GM18505 (cell line): ENCODE measurements around the gene FOXD1.

ENCODE experiments used
- ATAC-seq: cut with Tn5 transposase; IDR thresholded peaks from one replicate; pipeline ENCODE4 v1.9.1; 2021; ENCODE audit not compliant: unreplicated experiment
- POLR2A ChIP-seq: IDR thresholded peaks from 4 replicates; pipeline ENCODE4 v1.6.1; 2011; ENCODE audit warnings: borderline replicate concordance; ENCODE audit not compliant: insufficient read depth, insufficient read length; ENCODE audit errors: extremely low read depth

FOXD1 gene

DNA sequence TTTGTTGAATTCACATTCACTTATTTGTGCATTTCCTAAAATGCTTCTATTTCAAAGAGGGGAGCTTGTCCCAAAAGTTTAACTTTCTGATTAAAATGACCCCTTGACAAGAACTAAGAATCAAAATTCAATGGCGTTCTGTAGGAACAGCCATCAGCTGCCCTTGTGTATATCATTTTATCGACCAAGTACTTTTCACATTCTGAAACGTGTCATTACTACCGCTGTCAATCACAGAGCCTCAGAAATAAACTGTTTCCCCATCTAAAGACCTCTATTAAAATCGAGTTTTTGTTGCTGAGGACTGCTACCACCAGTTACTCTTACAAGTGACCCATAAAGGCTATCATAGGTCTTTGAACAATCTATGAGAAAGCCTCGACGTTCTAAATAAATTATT is 1.6 kb upstream of the FOXD1 start:
- ATAC-seq, result no peak

DNA sequence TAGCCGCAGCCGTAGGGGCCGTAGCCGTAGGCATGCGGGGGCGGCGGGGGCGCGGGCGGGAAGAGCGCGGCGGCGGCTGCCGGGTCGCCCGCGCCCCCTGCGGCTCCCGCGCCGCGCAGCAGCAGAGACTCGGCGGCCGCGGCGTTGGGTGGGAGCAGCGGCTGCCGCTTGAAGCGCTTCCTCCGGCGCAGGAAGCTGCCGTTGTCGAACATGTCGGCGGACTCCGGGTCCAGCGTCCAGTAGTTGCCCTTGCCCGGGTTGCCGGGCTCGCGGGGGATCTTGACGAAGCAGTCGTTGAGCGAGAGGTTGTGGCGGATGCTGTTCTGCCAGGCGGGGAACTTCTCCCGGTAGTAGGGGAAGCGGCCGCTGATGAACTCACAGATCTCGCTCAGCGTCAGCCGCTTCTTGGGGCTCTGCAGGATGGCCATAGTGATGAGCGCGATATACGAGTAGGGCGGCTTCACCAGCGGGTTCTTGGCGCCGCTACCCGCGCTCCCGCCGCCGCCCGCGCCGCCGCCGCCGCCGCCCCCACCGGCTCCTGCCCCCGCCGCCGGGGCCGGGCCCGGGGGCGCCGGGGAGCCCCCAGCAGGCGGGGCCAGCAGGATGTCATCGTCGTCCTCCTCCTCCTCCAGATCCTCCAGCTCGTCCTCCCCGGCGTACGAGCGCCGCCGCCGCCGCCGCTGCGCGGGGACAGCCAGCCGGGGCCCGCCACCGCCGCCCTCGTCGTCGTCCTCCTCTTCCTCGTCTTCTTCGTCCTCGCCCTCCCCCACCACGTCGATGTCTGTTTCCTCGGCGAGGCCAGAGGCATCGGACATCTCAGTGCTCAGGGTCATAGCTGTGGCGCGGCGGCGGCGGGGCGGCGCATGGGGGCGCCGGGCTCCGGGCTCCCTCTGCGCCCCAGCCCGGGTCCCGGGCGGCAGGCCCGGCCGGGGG is 781 bp downstream of the FOXD1 start:
- TF ChIP-seq POLR2A, result no peak
- no peak for ATAC-seq

More for the DNA sequence above, 1.6 kb upstream of the FOXD1 start:
- TF ChIP-seq POLR2A, result no peak

GRCh38 chr5:73446631-73447529 is 1.7 kb downstream of the FOXD1 start:
- no peak for ATAC-seq
- no peak for TF ChIP-seq POLR2A

GRCh38 chr5:73445665-73446630 is 2.6 kb downstream of the FOXD1 start:
- TF ChIP-seq POLR2A, result no peak
- no peak for ATAC-seq

GRCh38 chr5:73444499-73445438 is 3.8 kb downstream of the FOXD1 start:
- no peak for TF ChIP-seq POLR2A
- ATAC-seq, result no peak

GRCh38 chr5:73443829-73444498 is 4.6 kb downstream of the FOXD1 start:
- no peak for TF ChIP-seq POLR2A
- no peak for ATAC-seq

DNA sequence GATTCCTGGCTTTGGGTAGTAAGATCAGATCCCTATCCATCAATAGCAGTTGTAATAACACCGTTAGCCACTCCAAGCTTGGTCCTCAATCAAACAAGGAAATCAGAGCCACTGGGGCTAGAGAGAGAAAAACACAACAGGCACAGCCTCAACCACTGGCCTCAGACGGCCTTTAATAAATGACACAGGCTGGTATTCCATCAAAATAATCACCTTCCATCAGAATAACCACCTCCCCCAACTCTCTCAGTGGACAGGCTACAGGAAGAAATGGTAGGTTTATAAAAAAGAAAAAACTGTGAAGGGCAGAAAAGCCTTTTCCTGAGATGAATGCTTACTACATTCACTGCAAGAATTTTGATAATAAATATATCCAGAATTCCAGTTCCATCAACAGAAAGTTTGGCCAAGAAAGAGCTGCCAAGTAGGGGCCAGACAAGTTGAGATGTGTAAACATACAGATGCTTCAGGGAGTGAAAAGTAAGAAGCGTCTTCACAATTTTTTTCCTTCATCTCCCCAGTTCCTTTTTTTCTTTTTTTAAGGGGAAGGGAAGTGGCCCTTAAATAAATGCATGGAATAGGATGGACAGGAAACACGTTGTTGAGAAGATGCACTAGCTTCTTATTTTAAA is 5.5 kb downstream of the FOXD1 start:
- ATAC-seq, result no peak
- no peak for TF ChIP-seq POLR2A

GRCh38 chr5:73442231-73442811 is 6.3 kb downstream of the FOXD1 start:
- no peak for ATAC-seq
- no peak for TF ChIP-seq POLR2A

- TF ChIP-seq POLR2A, result no peak
- ATAC-seq, result no peak
Observed at GRCh38 chr5:73441378-73441777, 7.2 kb downstream of the FOXD1 start.

DNA sequence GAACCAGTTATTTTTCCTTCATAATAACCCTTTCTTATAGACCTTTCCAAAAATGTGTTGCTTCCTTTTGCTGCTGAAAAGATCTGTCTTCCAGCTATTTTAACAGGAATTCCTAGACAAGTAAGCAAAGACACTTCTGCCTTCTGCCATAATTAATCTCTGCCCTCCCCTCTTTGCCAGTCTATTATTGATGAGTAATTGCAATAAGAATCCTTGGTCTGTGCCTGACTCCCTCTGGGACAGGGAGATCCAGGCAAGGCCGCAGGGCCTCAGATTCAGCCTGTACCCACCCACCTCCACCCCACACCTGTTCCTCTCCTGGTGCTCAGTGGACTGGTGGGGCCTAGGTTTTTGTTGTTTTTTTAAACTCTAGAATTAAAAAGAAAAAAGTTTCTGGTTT is 8.3 kb downstream of the FOXD1 start:
- TF ChIP-seq POLR2A, result no peak
- no peak for ATAC-seq
